ENCODE results near the gene SGPP2. TPM values are rescaled to one million over a fixed set of nuclear protein-coding genes. Genes with fewer than 3 reads are reported as not detected.

The SGPP2 gene
- total RNA-seq, 1 experiment from 2014 or later, result not detected

GRCh38 chr2:222548992-222549391, 124.6 kb downstream of the SGPP2 start:
- Histone ChIP-seq H3K36me3 (replicated peaks; ENCODE audit: control insufficient read depth, insufficient read depth, low read length) (no peaks in the 10 kb centered on the region), H3K4me3 (ENCODE audit: insufficient read depth, low read depth, low read length) (no peak overlapping the region), H3K27me3 (ENCODE audit: control insufficient read depth, insufficient read depth, low read length) (no peaks in the 10 kb centered on the region)
- DNase-seq, result peak; percentile 45

- Histone ChIP-seq H3K4me3 (ENCODE audit: insufficient read depth, low read depth, low read length) (no peak overlapping the region), H3K27me3 (ENCODE audit: control insufficient read depth, insufficient read depth, low read length) (no peaks in the 10 kb centered on the region), H3K36me3 (replicated peaks; ENCODE audit: control insufficient read depth, insufficient read depth, low read length) (no peaks in the 10 kb centered on the region)
- DNase-seq, result no peak
Measured at GRCh38 chr2:222554517-222554916, 130.2 kb downstream of the SGPP2 start.

GRCh38 chr2:222561151-222561550, 136.8 kb downstream of the SGPP2 start:
- no peak for DNase-seq
- Histone ChIP-seq H3K36me3 (replicated peaks; ENCODE audit: control insufficient read depth, insufficient read depth, low read length) (no peaks in the 10 kb centered on the region), H3K27me3 (ENCODE audit: control insufficient read depth, insufficient read depth, low read length) (no peaks in the 10 kb centered on the region), H3K4me3 (ENCODE audit: insufficient read depth, low read depth, low read length) (no peak overlapping the region)

GRCh38 chr2:222561817-222562645, 137.7 kb downstream of the SGPP2 start:
- Histone ChIP-seq H3K27me3 (ENCODE audit: control insufficient read depth, insufficient read depth, low read length) (no peaks in the 10 kb centered on the region), H3K36me3 (replicated peaks; ENCODE audit: control insufficient read depth, insufficient read depth, low read length) (no peaks in the 10 kb centered on the region), H3K4me3 (ENCODE audit: insufficient read depth, low read depth, low read length) (no peak overlapping the region)
- DNase-seq, result peak; percentile 81

- Histone ChIP-seq H3K36me3 (replicated peaks; ENCODE audit: control insufficient read depth, insufficient read depth, low read length) (no peaks in the 10 kb centered on the region; the same call in 1 of the 2 replicates), H3K27me3 (ENCODE audit: control insufficient read depth, insufficient read depth, low read length) (no peaks in the 10 kb centered on the region), H3K4me3 (ENCODE audit: insufficient read depth, low read depth, low read length) (no peak overlapping the region)
- no peak for DNase-seq
Measured at GRCh38 chr2:222563106-222563718, 138.9 kb downstream of the SGPP2 start.

GRCh38 chr2:222563936-222564335, 139.6 kb downstream of the SGPP2 start:
- no peaks in the 10 kb centered on the region; the same call in 1 of the 2 replicates for H3K36me3 ChIP-seq (replicated peaks; ENCODE audit: control insufficient read depth, insufficient read depth, low read length)

GRCh38 chr2:222566229-222566628, 141.9 kb downstream of the SGPP2 start:
- no peaks in the 10 kb centered on the region for H3K27me3 ChIP-seq (ENCODE audit: control insufficient read depth, insufficient read depth, low read length)
- DNase-seq, result no peak
- no peaks in the 10 kb centered on the region; the same call in 1 of the 2 replicates for H3K36me3 ChIP-seq (replicated peaks; ENCODE audit: control insufficient read depth, insufficient read depth, low read length)
- no peak overlapping the region for H3K4me3 ChIP-seq (ENCODE audit: insufficient read depth, low read depth, low read length)

More at GRCh38 chr2:222563936-222564335, 139.6 kb downstream of the SGPP2 start:
- H3K27me3 ChIP-seq (ENCODE audit: control insufficient read depth, insufficient read depth, low read length), result no peaks in the 10 kb centered on the region
- H3K4me3 ChIP-seq (ENCODE audit: insufficient read depth, low read depth, low read length), result no peak overlapping the region
- DNase-seq, result no peak

GRCh38 chr2:222568865-222569264, 144.5 kb downstream of the SGPP2 start:
- Histone ChIP-seq H3K27me3 (ENCODE audit: control insufficient read depth, insufficient read depth, low read length) (no peaks in the 10 kb centered on the region), H3K36me3 (replicated peaks; ENCODE audit: control insufficient read depth, insufficient read depth, low read length) (peaks cover 3% of the 10 kb centered on the region; the same call in 1 of the 2 replicates), H3K4me3 (ENCODE audit: insufficient read depth, low read depth, low read length) (no peak overlapping the region)
- no peak for DNase-seq

- H3K4me3 ChIP-seq (ENCODE audit: insufficient read depth, low read depth, low read length), result no peak overlapping the region
- DNase-seq, result no peak
- peaks cover 3% of the 10 kb centered on the region; the same call in 1 of the 2 replicates for H3K36me3 ChIP-seq (replicated peaks; ENCODE audit: control insufficient read depth, insufficient read depth, low read length)
- H3K27me3 ChIP-seq (ENCODE audit: control insufficient read depth, insufficient read depth, low read length), result no peaks in the 10 kb centered on the region
Measured at GRCh38 chr2:222569826-222570225, 145.5 kb downstream of the SGPP2 start.

- H3K4me3 ChIP-seq (ENCODE audit: insufficient read depth, low read depth, low read length), result no peak overlapping the region
- no peak for DNase-seq
- H3K36me3 ChIP-seq (replicated peaks; ENCODE audit: control insufficient read depth, insufficient read depth, low read length), result peaks cover 3% of the 10 kb centered on the region; the same call in 1 of the 2 replicates
- no peaks in the 10 kb centered on the region for H3K27me3 ChIP-seq (ENCODE audit: control insufficient read depth, insufficient read depth, low read length)
Measured at GRCh38 chr2:222572264-222572721, 147.9 kb downstream of the SGPP2 start.

- H3K36me3 ChIP-seq (replicated peaks; ENCODE audit: control insufficient read depth, insufficient read depth, low read length), result 0 out of 2 replicates have a peak, but pooled peaks cover 3% of the 10 kb centered on the region
- H3K4me3 ChIP-seq (ENCODE audit: insufficient read depth, low read depth, low read length), result no peak overlapping the region
- H3K27me3 ChIP-seq (ENCODE audit: control insufficient read depth, insufficient read depth, low read length), result no peaks in the 10 kb centered on the region
- DNase-seq, result no peak
Measured at GRCh38 chr2:222572751-222573174, 148.4 kb downstream of the SGPP2 start.

- Histone ChIP-seq H3K36me3 (replicated peaks; ENCODE audit: control insufficient read depth, insufficient read depth, low read length) (0 out of 2 replicates have a peak, but pooled peaks cover 3% of the 10 kb centered on the region), H3K4me3 (ENCODE audit: insufficient read depth, low read depth, low read length) (no peak overlapping the region), H3K27me3 (ENCODE audit: control insufficient read depth, insufficient read depth, low read length) (no peaks in the 10 kb centered on the region)
- DNase-seq, result no peak
Measured at GRCh38 chr2:222575618-222576017, 151.3 kb downstream of the SGPP2 start.

GRCh38 chr2:222576171-222577081, 152.1 kb downstream of the SGPP2 start:
- DNase-seq, result no peak
- H3K4me3 ChIP-seq (ENCODE audit: insufficient read depth, low read depth, low read length), result no peak overlapping the region

GRCh38 chr2:222577341-222577740, 153.0 kb downstream of the SGPP2 start:
- no peaks in the 10 kb centered on the region for H3K27me3 ChIP-seq (ENCODE audit: control insufficient read depth, insufficient read depth, low read length)
- DNase-seq, result no peak
- no peak overlapping the region for H3K4me3 ChIP-seq (ENCODE audit: insufficient read depth, low read depth, low read length)
- H3K36me3 ChIP-seq (replicated peaks; ENCODE audit: control insufficient read depth, insufficient read depth, low read length), result peaks cover 1% of the 10 kb centered on the region; the same call in 1 of the 2 replicates

More at GRCh38 chr2:222576171-222577081, 152.1 kb downstream of the SGPP2 start:
- no peaks in the 10 kb centered on the region for H3K27me3 ChIP-seq (ENCODE audit: control insufficient read depth, insufficient read depth, low read length)
- H3K36me3 ChIP-seq (replicated peaks; ENCODE audit: control insufficient read depth, insufficient read depth, low read length), result peaks cover 3% of the 10 kb centered on the region; the same call in 1 of the 2 replicates
